LoVo (cell line): ENCODE results near the gene FAM83D.
"Not testable (repeated sequence)": the region's sequence is repeated elsewhere in the genome, so short reads cannot be mapped to it uniquely, and the experiment has no call there.

Experiments
- DNase-seq: peaks from one replicate; pipeline ENCODE4 v3.0.0-alpha.2; 2016; ENCODE audit warnings: low spot score

The FAM83D gene

DNA sequence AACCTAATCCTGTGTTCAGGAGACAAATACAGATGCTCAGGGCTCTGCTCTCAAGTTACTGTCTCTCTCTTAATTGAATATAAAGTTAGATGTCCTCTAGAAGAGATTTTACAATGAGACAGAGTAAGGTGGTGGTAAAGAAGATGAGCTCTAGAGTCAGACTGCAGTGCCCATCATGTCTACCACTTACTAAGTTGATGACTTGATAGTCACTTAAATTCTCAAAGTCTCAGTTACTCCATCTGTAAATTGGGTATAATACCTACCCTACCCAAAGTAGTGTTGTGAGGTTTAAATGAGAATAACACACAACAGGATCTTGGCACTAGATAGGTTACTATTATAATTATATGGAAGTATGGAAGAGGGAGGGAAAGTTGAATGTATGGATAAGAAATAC is 37.5 kb downstream of the FAM83D start:
- DNase-seq = no peak

GRCh38 chr20:38965264-38965663 is 39.0 kb downstream of the FAM83D start:
- no peak for DNase-seq

- DNase-seq = no peak
Measured at GRCh38 chr20:38968090-38968489, 41.9 kb downstream of the FAM83D start.

GRCh38 chr20:38969708-38970107 is 43.5 kb downstream of the FAM83D start:
- no peak for DNase-seq

- DNase-seq = no peak
Measured at GRCh38 chr20:38970302-38970701, 44.1 kb downstream of the FAM83D start.

DNA sequence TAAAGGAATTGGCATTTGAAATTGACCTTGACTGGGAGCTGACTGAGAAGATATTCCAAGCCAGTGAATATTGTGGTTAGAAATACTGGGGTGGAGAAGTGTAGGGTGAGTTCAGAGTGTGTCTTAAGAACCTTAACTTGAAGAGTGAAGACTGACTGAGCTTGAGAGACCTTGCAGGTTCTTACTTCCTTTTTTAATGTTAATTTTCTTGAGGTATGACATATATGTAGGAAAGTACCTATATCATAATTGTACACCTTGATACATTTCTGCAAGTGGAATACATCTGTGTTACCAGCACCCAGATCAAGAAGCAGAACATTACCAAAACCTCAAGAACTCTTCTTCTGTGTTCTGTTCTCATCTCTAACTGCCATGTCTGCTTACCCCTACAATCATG is 46.9 kb downstream of the FAM83D start:
- no peak for DNase-seq

DNA sequence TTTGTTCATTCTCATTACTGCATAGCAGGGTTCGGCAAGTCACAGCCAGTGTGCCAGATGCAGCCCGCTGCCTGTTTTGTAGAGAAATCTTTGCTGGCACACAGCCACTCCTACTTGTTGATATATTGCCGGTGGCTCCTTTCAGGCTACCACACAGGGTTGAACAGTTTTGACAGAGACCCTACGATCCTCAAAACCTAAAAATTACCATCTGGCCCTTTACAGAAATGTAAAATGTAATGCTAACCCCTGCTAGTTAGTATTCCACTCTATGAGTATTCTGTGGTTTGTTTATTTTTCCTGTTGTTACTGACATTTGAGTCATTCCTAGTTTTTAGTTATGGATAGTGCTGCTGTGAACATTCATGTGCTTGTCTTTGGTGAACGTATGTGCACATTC is 47.4 kb downstream of the FAM83D start:
- no peak for DNase-seq

DNA sequence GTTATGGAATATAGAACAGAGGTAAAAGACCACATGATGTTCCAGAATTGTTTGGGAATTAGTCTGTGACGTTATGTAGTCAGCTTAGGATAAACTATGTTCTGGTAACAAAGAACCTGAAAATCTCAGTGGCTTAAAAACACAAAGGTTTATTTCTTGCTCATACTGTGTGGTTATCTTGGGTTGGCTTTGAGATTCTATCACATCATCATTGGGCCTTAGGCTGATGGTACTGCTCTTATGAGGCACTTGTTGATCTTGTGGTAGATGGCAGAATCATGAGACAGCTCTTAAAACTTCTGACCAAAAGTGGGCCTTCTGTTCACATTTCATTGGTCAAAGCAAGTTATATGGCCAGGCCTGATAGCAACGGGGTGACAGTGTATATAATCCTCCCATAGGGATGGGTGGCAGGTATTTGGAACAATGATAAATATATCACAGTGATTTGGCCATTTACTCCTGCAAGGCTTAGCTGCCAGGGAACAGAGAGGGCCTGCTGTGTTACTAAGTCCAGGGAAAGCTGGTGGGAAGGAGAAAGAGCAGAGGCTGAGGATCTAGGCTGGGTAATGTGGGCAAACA is 49.4 kb downstream of the FAM83D start:
- no peak for DNase-seq

DNA sequence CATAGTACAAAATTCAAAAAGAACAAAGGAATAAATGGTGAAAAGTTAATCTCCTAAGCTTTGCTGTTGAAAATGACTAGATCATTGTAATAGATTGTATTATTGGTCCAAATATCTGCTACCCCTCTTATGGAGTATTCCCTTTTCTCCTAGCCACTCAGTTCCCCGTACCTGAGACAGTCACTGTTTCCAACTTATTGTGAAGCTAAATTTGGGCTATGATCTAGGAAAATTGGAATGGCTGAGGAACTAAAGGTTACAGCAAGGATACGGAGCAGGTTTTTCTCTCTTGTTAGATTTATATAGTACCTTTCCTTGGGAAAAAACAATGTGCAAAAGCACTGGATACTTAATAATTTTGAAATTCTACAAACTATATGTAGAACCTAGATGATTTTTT is 53.2 kb downstream of the FAM83D start:
- DNase-seq = no peak

DNA sequence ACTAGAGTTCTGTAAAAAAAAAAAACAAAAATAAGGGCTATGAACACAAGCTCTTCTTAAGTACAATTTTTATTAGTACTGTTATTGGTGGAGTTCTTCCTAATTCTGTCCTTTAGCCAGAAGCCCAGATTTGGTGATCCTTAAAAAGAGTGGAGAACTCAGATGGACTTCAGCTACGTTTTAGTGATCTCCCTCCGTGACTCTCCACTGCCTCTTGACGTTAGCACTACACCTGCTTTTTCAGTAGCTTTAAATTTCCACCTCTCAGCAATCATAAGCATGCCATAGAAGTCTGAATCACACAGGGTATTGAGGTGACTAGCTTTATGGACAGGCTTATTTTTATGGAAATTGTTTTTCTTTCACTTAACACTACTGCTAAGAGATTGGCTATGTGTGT is 53.6 kb downstream of the FAM83D start:
- DNase-seq = no peak

DNA sequence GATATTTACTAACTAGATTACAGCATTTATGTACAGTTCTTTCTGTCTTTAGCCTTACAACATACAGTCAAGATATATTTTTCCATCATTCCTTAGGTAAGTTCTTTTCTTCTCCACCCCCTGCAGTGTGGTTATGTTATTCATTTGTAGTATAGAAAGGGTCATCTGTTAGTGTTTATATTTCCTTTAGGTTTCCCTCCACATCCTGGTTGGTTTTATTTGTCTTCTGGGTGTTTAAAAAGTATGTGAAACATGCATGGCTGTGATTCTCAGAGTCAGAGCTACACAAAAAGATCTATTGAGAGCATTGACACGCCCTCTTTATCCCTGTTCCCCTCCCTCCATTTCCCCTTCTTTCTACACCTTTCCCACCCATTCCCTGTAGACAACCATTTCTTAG is 56.1 kb downstream of the FAM83D start:
- DNase-seq = peak; percentile 28

GRCh38 chr20:38985060-38985459 is 58.8 kb downstream of the FAM83D start:
- DNase-seq = no peak

- no peak for DNase-seq
Measured at GRCh38 chr20:38985603-38986170, 59.5 kb downstream of the FAM83D start.

- no peak for DNase-seq
Measured at GRCh38 chr20:38986663-38987062, 60.4 kb downstream of the FAM83D start.

DNA sequence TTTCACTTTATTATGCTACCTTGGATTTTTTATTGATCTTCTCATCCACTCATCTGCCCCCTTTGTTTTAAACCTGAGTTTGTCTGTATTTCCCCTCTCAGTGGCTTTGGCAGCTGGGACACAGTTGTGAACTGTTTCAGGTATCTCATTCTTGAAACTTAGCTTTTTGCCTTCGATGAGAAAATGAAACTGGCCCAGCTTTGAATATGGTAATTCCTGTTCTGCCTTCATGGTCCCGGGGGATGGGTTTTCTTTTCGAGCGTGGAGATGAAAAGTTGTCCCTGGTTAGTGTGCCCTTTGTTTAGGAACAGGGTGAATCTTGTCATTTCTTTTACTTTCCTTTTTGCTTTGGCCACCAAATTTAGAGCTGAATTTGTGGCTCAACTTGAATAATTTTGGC is 61.6 kb downstream of the FAM83D start:
- no peak for DNase-seq

DNA sequence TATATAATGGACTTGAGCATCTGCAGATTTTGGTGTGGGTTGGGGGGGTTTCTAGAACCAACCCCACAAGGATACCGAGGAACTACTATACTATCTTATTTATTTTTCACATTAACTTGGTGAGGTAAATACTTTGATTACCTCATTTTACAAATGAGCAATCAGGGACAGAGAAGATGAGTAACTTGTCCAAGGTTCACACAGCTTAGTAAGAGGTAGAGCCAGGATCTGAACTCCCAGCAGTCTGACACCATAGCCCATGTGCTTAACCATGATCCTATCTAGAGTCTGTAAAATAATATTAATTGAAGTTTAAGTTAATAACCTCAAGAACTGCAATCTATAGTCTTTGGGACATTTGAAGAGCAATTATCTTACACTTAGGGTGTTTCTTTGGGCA is 64.5 kb downstream of the FAM83D start:
- no peak for DNase-seq

GRCh38 chr20:38991814-38992704 is 65.8 kb downstream of the FAM83D start:
- DNase-seq = no peak

- DNase-seq = no peak
Measured at GRCh38 chr20:38995536-38996044, 69.4 kb downstream of the FAM83D start.

DNA sequence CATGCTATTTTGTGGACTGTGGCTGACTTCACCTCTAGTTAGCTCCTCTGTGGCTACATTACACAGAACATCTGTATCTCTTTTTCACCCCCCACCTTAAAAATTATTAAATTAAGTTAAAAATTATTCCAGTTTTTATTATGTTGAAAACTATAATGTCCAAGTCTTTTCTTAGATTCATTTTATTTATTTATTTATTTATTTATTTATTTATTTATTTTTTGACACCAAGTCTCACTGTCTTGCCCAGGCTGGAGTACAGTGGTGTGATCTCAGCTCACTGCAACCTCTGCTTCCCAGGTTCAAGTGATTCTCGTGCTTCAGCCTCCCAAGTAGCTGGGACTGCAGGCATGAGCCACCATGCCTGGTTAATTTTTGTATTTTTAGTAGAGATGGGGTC is 70.6 kb downstream of the FAM83D start:
- DNase-seq = not testable (repeated sequence)

DNA sequence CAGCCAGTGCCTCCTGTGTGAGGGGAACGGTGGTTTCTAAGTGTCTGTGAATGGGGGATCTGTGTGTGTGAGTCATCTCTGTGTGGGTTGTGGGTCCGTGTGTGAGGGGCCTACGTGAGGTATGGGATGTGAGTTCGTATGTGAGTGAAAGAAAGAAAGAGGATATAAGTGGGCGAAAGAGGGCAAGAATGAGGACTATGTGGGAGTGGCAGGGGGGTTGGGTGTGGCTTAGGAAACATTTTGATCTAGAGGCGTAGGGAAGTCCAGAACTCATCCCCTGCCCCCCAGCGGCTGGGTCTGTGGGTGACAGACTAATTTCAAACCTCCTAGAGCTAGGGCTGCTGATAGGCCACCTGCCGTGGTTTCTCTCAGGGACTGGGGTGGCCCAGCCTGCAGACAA is 71.4 kb downstream of the FAM83D start:
- DNase-seq = no peak

DNA sequence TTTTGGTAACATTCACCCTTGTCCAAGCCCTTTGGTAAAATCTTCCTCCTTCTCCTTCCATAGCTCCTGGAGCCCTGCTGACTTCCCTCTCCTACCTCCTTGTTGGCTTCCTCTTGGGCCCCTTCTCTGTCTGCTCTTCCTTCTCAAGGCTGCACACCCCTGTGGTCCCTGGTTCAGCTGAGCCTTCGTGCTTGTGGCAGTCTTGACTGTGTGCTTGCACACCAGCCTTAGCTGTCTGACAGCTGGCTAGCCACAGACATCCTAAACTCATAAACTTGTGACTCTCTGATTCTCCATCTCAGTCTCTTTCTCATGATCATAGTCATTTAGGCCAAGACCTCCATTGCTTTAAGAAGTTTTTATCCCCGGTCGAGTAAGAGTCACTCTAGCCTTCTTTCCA is 73.0 kb downstream of the FAM83D start:
- DNase-seq = no peak

GRCh38 chr20:38999965-39000910 is 74.0 kb downstream of the FAM83D start:
- no peak for DNase-seq
